AG08395 (cell line): Measurements from ENCODE around the gene PARVB.
"Not testable (repeated sequence)": the region's sequence is repeated elsewhere in the genome, so short reads cannot be mapped to it uniquely, and the experiment has no call there.

Source experiments
- DNase-seq: peaks from one replicate; pipeline ENCODE4 v3.0.0; 2012; ENCODE audit warnings: mixed read lengths, low spot score

PARVB gene

DNA sequence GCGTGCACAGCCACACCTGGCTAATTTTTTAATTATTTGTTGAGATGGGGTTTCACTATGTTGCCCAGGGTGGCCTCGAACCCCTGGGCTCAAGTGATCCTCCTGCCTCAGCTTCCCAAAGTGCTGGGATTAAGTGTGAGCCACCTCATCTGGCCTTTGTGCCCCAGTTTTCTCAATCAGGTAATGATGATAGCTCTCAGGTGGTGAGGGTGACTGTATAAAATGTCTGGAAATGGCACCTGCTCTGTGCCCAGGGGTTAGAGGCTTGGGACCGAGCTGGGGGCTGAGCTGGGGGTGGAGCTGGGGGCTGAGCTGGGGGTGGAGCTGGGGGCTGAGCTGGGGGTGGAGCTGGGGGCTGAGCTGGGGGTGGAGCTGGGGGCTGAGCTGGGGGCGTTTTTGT is 32.5 kb downstream of the PARVB start:
- not testable (repeated sequence) for DNase-seq

DNA sequence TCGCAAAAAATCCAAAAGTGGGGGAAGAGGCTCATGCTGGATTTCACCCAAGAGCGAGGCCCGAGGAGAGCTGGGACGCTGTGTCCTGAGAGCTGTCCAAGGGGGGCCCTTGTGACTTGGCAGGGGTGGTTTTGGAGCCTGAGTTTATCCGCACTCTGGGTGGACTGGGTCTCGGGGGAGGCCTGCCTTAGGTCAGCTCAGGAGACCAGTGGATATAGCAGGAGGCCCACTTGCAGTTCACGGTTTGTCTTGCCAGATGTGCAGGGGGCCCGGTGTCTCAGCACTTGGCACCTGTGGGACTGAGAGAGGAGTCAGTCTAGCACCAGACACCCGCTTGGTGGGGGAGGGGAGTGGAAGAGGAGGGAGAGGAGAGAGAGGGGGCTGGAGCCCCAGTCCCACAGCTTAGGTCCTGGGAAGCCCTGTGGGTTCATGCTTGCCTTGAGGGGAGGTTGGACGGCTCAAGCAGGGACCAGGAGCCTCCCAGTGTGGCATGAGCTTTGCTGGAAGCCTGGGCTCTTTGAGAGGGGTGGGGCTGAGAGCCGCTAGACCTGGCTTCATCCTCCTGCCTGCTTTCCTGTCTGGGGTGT is 33.4 kb downstream of the PARVB start:
- DNase-seq: peak; percentile 11

DNA sequence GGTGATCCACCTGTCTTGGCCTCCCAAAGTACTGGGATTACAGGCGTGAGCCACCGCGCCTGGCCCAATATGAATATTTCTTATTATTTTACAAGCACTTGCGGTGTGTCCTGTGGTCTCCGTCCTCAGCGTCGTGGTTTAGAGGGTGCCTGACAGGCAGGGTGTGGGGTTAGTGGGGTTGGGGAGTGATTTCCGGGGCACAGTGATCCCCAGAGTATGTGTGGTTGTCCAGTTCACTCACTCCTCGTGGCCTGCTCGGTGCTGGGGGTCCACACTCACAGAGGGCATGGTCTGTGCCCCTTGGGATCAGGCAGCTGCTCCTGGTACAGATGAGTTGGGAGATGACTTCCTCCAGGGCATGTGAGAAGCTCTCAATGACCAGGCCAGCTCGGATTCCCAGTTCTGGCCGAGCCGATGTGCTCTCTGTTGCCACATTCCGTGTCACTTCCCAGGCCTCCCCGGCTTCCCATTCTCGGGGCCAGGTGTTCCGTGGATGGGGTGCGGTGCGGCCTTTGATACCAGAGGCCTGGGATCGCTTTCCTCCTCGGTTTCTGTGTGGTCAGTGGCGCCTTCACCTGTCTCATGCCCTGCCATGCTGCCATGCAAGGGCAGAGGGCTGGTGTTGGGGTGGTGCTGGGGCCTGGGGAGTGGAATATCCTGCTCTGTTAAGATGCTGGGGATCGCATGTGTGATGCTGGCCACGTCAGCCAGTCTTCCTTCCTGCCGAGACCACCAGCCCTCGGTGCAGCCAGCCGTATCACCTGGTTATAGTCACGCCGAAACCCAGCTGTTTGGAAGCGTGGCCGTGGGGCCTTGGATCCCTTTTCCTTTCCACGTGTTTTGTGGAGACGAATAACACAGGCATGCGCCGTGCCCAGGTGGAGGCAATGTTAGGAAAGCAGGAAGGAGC is 39.6 kb downstream of the PARVB start:
- DNase-seq: no peak

DNA sequence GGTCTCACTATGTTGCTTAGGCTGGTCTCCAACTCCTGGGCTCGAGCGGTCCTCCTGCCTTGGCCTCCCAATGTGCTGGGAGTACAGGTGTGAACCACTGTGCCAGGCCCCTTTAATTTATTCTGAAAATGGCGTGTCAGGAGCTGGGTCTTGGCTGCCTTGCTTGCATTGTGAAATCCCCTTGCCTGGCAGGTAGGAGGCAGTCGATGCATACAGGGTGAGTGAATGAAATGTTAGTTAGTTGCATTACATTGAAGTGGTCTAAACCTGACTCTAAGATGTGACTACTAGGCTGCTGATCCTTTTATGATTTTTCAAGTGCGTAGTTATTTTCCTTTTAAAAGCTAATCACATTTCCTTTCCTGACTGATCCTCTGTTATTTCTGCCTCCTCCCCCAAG is 42.9 kb downstream of the PARVB start:
- DNase-seq: no peak

DNA sequence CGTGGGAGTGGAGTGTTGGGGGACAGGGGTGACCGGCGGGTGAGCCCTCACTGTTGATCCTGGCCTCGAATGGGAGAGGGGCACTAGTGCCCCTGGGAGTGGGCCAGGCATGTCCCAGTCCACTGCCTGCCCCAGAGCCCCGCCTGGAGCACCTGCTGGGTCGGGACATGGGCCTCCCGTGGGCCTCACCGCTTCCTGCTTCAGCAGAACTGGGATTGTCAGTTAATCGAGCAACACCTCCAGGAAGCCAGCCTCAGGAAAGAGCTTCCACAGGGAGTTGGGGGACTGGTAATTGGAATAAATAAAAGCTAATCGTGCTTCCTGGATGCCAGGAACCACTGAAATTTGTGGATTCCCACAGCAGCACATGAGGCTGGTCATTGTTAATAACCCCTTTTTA is 43.8 kb downstream of the PARVB start:
- DNase-seq: no peak

DNA sequence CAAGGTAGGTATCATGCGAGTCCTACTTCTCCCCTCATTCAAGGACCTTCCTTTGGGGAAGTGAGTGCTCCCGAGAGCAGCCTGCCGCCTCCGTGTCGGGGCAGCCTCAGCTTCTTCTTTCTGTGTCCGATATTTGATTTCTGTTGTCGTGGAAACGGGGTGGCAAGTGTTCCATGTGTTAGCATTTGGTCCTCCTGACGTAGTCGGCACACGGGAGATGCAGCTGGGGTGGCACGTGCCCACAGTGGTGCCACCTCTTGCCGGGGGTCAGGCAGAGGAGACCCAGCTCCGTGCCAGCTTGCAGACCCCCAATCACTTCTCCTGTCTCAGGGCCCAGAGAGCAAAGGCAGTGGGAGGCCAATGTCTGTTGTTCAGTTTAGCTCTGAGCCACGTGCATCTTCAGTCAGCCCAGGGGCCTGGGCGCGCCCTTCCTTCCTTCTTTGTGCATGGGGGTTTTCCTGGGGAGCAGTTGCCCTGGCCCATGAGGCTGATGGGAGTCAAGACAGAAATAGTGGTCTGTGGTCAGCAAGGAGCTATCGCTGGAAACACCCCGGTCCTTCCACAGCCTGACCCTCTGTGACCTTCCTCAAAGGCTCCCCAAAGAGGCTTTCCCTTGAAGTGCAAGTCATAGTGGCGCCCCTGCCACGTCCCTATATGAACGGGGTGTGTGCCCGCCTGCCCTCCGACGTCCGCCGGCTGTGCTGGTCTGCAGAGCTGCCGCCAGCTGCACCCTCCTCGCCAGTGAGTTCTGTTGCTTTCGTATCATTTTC is 44.5 kb downstream of the PARVB start:
- no peak for DNase-seq

DNA sequence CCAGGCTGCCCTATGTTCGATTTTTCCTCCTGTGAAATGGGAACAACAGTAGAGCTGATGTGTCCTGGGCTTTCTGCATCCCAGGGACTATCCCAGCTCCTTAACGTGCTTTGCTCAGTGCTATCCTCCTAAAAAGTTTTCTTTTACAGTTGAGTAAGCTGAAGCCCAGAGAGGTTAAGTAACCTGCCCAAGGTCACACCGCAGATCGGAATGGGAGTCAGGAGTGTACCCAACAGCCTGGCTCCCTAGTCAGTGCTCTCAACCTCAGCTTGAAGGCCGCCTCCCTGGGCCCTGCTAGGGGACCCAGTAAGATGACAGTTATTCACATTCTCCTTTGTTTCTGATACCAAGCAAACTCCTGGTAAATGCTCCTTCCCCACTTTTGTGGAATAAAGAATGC is 45.9 kb downstream of the PARVB start:
- DNase-seq: no peak

DNA sequence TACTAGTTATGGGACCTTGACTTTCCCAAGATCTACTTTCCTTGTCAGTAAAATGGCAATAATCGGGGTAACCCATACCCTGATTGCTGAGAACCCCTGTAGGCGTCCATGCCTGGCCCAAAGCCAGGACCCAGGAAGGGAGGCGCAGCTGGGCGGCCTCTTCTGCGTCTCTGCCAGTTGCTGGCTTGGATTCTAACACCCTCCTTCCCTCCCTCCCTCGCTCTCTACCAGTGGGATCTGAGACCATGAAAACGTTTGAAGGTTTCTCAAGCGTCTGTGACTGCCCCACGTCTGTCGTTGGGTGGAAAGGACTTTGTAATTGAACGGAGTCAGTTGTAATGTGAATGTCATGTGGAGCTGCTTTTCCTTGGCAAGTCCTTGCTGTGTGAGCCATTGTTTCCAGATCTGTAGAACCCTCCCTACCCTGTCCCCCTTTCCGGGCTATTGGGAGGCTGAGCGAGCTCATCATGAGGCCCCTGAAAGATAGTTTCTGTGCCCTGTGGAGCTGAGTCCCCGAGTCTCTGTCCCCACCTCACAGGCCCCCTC is 47.8 kb downstream of the PARVB start:
- no peak for DNase-seq

DNA sequence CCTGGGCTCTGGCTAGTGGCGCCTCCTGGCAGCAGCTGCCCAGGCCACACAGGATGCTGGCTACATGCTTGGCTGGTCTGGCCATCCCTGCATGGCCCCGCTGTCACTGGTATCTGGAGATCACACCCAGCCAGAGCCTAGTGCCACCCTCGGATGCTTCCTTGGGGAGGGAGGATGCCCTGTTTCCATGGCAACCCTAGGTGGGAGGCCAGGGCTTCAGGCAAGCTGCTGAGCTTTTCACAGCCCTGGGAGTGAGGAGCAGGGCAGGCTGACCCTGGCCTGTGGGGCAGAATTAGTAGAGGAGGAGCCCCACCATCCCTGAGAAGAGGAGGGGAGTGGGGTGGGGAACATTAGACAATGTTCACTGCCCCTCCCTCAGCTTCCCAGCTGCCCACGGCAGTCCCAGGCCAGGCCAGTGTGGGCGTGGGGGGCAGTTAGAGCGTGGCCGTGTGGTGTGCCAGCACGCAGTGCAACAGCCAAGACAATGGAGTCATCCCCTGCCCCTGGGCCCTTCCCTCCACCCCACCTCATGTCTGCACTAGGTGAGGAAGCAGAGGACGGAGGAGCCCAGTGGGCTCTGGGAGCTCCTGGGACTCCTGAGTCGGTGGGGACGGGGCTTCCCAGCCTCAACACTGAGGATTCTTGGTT is 50.4 kb downstream of the PARVB start:
- DNase-seq: no peak

DNA sequence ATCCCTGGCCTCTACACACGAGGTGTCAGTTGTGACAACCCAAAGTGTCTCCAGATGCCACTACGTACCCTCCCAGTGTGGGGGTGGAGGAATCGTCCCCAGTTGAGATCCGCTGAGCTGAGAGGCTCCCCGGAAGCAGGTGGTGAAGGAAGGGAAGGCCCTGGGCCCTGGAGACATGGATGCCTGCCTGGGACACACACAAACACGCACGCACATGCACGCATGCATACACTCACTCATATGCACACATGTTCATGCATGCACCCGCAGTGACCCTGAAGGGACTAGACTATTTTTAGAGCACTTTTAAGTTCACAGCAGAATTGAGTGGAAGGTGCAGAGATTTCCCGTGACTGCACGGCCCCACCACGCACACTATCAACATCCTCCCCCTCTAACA is 50.9 kb downstream of the PARVB start:
- no peak for DNase-seq

DNA sequence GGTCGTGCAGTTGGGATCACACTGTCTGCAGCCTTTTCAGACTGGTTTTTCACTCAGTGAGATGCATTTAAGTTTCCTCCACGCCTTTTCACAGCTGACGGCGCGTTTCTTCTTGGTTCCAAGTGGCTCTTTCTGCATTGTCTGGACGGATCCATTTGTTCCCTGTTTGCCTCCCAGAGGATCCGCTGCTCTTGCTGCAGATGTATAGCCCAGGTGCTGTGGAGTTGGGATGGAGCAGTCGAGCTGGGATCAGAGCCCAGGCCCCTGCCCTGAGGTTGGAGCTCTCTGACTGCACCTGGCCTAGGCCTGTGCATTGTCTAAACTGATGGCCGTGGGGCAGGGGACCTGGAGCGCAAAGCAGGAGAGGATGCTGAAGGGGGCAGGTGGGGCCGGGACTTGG is 51.6 kb downstream of the PARVB start:
- DNase-seq: no peak

DNA sequence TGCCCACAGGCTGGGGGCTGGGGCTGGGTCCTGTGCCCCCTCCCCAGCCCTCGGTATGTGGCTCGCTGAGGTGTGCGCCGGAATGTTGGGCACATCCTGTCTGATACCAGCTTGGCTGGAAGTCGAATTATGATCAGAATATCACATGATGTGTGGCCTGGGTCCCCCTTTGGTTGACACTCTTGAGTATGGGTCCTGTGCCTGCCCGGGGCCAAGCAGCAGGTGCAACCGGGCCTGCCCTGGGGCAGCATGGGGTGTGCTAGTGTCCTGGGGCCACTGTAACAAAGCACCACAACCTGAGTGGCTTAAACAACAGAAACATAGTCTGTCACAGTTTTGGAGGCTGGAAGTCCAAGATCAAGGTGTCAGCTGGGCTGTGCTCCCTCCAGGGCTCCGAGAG is 52.7 kb downstream of the PARVB start:
- no peak for DNase-seq

DNA sequence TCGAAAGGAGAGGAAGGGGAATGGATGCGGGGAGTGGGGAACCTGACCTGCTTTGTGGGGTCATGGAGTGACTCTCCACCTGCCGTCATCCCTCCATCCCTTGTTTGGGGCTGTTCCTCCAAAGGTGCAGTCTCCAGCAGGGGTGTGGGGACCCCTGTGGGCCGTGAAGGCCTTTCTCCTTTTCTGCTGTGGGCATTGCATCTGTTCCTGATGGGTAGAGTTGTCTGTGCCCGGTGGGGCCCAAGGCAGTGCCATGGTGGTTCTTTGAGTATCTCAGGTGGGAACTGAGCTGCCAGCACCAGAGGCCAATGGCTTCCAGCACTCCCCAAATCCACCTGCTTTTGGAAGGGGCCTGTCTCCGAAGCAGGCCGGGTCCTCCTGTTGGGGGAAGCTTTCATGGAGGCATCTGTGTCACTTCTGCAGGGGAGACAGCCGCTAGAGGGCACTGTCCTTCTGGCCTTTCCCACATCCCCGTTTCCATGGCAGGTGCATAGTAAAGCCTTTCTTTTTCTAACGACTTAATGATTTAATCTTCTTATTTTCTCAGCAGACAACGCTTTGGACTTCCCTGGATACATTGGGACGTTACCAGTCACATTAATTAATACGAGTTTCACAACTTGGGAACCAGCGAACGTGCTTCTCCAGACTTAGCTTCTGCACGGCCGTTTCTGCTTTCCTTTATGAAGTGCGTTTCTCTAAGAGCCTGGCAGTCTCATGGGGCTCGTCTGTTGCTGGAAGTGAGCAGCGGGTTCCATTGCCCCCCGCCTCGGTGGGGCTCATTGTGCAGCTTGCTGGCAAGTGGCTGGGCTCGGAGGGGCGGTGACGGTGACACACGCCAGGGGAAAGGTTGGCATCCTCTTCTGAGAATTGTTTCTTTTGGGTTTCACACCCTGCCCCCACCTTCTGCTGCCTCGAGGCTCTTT is 57.1 kb downstream of the PARVB start:
- DNase-seq: peak; percentile 84

DNA sequence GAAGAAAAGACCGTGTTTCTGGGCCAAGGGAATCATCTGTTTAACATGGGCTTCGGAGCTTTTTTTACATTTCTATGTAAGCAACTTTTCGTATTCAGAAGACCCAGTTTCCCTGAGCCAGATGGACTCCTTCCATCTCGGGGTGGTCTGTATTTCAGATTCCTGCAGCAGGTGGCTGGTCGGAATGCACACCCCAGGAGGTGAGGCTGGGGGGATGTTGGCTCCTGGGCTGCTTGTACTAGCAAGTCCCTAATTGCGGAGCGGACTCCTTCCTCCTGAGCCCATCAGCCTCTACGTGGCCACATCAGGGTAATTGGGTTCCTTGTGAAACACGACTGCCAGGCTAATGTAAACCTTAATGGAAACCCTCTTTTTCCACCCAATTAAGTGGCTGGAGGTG is 58.7 kb downstream of the PARVB start:
- no peak for DNase-seq

DNA sequence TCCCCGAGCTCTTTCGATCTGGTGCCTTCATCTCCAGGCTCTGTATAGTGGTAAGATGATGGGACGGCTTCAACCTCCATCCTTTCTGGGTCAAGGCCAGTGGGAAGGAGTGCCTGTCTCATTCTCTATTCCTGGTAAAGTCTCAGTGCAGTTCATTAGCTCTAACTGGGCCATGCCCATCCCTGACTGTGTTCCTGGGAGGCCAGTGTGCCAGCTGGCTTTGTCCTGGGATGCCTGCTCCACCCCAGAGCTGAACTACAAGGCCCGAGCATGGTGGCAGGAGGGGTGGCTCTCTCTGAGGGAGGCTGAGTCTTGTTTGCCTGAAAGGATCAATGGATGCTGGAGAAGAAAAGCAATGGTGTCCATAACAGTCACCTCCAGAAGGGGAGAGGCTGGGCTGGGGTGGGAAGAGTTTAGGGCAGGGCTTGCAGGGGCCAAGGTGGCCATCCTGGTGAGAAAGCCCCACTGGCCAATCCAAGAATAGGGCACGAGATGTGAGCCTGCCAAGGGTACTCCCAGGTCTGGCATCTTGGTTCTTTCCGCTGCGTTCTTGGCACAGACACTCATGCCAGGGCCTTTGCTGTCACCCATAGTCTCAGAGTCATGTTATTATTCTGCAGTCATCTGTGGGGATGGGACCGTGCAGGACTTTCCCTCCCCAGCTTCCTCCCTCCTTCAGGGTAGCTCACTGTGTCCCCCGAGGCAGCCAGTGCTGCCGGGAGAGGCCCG is 60.1 kb downstream of the PARVB start:
- DNase-seq: no peak

DNA sequence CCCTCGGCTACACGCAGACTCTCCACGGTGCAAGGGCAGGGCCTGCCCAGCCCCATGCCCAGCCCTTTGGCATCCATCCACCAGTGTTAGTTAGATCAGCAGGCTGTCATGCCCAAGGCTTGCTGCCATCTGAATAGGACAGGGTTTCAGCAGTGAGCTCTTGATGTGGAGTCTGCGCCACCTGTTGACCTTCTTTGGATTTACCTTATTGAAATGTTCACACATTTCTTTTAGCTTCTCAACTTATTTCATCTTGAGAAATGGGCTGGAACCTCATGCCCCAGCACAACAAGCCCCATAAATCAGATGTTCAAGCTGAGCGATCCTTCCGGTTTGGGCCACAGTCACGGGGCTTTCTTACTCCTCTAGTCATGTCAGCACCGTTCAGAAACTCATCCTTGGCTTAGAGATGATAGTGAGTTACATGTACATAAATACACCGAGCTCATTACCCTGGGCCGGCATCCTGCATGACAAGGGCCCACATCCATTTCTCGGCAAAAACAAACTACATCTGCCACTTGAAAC is 61.7 kb downstream of the PARVB start:
- peak; percentile 74 for DNase-seq

DNA sequence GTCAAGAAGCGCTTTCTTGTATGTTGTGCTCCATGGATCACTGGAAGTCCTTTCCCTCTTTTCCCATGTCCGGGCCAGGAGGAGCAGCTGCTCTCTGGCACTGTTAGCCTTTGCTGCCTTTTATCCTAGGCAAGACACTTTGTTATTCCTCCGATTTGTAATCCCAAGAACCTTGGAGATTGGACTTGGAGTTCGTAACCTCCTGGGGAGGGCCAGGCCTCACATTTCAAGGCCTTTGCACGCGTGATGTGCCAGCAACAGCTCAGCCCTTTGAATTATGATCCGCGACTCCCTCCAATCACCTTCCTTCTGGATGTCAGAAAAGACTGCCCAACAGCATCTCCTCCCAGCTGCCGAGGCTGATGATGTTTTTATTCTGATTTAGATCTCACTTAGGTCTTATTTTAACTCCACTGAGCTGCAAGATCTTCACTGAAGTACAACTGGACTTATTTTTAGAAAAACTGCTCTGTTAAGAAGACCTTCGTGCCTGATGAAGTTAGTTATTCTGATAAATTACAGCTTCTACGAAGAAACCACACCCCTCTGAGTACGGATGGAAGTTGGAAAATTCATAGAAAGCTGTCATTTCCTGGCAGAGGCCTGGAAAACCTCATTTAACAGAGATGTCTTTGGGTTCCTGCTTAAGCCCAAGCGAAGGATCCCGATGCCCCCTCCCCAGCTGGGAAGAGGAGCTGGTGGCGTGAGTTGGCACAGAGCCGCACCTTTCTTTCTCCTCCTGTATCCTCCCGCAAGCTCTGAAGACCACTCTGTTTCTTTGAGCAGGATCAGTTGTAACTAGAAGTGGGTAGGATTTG is 62.4 kb downstream of the PARVB start:
- peak; percentile 59 for DNase-seq

DNA sequence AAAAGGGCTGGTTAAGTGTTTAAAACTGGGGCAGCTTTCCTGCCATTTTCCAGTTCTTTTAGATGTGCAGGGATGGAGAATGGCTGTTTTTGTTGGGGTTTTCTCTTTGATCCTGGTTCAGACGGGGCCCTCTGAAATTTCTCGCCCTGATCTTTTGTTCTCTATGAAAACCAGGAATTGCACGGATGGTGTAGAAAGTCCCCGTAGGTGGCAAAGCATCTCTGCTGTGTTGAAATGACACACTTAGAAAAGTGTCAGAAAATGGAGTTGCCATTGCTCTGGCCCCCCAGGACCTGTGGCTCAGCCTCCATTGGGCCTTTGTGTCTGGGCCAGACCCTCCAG is 63.0 kb downstream of the PARVB start:
- no peak for DNase-seq

DNA sequence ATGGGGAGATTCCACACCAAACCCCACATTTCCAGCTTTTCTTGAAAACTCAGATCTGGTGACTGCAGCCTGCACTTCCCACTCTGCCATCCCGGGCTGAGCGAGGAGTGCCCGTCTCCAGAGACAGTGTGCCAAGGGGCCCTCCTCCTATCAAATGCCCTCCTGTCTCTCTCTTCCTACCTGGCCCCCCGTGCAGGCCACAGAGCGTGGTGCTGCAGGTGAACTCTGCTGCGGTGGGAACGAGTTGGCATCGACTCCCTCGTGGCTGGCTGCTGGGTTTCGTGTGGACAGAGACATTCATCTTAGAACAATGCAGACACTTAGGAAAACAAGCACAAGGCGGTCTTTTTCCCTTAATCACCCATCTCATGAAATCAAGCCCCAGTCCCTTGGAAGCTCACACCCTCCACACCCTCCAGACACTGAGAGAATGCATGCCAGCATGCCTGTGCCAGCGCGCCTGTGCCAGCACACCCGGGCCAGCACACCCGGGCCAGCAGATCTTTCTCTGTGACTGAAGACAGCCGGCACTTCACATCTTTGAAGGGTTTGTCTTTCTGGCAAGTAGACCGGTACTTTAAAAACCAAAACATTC is 65.0 kb downstream of the PARVB start:
- peak; percentile 83 for DNase-seq
